ENCODE data around the gene HDAC9. TPM values are rescaled to one million over a fixed set of nuclear protein-coding genes. Genes with fewer than 3 reads are reported as not detected.

Gene HDAC9
- total RNA-seq, 2 experiments from 2014 or later: 1.5 to 3.0 TPM

DNA sequence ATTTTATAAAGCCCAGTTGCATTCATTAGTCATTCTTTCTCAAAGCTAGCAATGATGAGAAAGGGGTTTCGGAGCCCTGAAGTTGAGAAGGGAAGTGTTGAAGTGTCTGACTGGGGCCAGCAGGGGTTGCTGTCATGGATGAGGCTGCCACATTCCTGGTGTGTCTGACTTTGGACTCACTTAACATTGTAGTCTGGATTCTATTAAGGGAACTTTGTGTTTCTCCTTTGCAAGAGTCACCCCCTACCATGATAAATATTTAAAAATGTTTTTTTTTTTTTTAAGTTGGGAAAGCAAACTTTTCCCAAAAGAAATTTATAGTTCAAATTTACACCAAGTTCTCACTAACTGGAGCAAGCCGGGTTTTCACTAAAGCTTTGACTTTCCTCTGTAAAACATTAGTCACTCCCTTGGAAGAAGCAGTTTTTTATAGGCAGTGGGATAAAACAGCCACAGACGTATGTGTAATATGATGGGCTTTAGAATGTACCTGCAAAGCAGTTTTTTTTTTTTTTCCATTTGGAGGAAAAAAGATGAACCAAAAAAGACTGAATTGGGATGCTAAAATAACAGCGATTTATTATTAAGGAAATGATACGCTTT is 378.3 kb downstream of the HDAC9 start:
- DNase-seq (no peak), ATAC-seq (no peak)
- Mint-ChIP-seq H3K27ac (no peak overlapping the region), H3K36me3 (ENCODE audit: low read depth) (no peaks in the 10 kb centered on the region), H3K9me3 (no peaks in the 10 kb centered on the region), H3K4me3 (no peak overlapping the region), H3K4me1 (ENCODE audit: low read depth) (no peaks in the 10 kb centered on the region), H3K27me3 (no peaks in the 10 kb centered on the region)
- TF ChIP-seq, protein P1, sequence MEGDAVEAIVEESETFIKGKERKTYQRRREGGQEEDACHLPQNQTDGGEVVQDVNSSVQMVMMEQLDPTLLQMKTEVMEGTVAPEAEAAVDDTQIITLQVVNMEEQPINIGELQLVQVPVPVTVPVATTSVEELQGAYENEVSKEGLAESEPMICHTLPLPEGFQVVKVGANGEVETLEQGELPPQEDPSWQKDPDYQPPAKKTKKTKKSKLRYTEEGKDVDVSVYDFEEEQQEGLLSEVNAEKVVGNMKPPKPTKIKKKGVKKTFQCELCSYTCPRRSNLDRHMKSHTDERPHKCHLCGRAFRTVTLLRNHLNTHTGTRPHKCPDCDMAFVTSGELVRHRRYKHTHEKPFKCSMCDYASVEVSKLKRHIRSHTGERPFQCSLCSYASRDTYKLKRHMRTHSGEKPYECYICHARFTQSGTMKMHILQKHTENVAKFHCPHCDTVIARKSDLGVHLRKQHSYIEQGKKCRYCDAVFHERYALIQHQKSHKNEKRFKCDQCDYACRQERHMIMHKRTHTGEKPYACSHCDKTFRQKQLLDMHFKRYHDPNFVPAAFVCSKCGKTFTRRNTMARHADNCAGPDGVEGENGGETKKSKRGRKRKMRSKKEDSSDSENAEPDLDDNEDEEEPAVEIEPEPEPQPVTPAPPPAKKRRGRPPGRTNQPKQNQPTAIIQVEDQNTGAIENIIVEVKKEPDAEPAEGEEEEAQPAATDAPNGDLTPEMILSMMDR (IDR thresholded peaks at IDR 0.05): no peak
- POLR2A ChIA-PET: no interaction called here
- intact Hi-C loops (cut with micrococcal nuclease): no loop called here
- CTCF ChIA-PET: no interaction called here

DNA sequence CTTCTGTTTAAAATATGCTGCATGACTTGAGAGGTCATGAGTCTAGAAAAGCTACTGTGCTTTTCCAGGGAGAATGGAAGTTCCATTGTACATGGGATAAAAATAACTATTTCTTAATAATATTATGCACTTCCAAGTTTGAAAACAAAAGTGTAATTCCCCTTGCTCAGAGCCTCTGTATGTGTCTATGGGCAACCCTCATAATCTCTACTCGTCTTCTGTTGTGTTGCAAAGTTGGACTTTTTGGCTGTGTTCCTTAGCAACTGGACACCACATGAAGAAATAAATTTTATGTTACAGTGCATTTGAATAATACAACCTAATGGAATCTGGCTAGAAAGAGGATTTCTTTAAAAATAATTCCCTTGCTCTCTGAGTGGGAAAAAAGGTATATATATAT is 379.3 kb downstream of the HDAC9 start:
- no peak for ATAC-seq
- TF ChIP-seq, protein P1 (IDR thresholded peaks at IDR 0.05): no peak
- CTCF ChIA-PET: no interaction called here
- no peak for DNase-seq
- intact Hi-C loops (cut with micrococcal nuclease): no loop called here
- Mint-ChIP-seq H3K4me3 (no peak overlapping the region), H3K27me3 (no peaks in the 10 kb centered on the region), H3K4me1 (ENCODE audit: low read depth) (no peaks in the 10 kb centered on the region), H3K36me3 (ENCODE audit: low read depth) (no peaks in the 10 kb centered on the region), H3K27ac (no peak overlapping the region), H3K9me3 (peaks cover 7% of the 10 kb centered on the region)
- POLR2A ChIA-PET: no interaction called here

- Mint-ChIP-seq H3K4me3 (no peak overlapping the region), H3K27me3 (no peaks in the 10 kb centered on the region), H3K27ac (no peak overlapping the region), H3K9me3 (peaks cover 10% of the 10 kb centered on the region), H3K36me3 (ENCODE audit: low read depth) (no peaks in the 10 kb centered on the region), H3K4me1 (ENCODE audit: low read depth) (no peaks in the 10 kb centered on the region)
- ChIA-PET POLR2A (interaction anchor here (0.7 kb wide), 1 partner anchor 36 kb away, joined by 3 read pairs; no protein-coding TSS in a partner anchor), CTCF (no interaction called here)
- DNase-seq (no peak), ATAC-seq (no peak)
- intact Hi-C loops (cut with micrococcal nuclease): no loop called here
- TF ChIP-seq, protein P1 (IDR thresholded peaks at IDR 0.05): no peak
Observed at GRCh38 chr7:18877874-18878273, 382.3 kb downstream of the HDAC9 start.

DNA sequence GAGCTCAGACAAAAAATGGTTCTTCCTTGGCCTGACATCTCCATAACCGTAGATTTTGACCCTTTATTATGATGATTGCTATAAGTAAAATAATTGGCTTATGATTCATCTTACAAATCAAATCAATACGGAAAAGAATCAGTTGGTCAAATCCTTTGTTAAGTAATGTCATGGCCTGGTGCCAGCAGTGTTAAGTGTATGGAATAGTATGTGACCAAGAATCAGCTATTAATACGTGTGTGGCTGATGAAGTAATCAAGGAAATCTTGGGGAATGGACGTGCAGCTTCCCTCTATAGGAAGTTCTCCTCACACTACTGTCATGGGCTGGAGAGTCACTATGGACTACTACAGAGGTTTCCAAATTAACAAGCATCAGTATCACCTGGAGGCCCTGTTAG is 391.3 kb downstream of the HDAC9 start:
- ChIA-PET CTCF (no interaction called here), POLR2A (no interaction called here)
- TF ChIP-seq, protein P1 (IDR thresholded peaks at IDR 0.05): no peak
- H3K36me3 Mint-ChIP-seq (ENCODE audit: low read depth): no peaks in the 10 kb centered on the region
- no peak for ATAC-seq
- no peak overlapping the region for H3K27ac Mint-ChIP-seq
- H3K4me1 Mint-ChIP-seq (ENCODE audit: low read depth): no peaks in the 10 kb centered on the region
- H3K9me3 Mint-ChIP-seq: no peaks in the 10 kb centered on the region
- no peak for DNase-seq
- H3K27me3 Mint-ChIP-seq: no peaks in the 10 kb centered on the region
- intact Hi-C loops (cut with micrococcal nuclease): no loop called here
- no peak overlapping the region for H3K4me3 Mint-ChIP-seq

DNA sequence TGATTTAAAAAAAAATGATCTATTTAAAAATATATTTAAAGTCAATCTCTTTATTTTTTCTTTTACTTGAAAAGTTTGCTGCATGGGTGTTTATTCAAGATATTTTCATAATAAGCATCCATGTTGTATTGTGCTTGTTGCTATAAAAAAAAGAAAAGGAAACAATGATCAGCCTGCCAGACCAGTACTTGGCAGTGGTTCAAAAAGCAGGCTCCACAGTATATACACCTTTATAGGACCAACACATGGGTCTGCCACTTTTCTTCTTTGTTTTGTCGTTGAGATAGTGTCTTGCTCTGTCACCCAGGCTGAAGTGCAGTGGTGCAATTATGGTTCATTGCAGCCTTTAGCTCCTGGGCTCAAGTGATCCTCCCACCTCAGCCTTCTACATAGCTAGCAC is 393.9 kb downstream of the HDAC9 start:
- Mint-ChIP-seq H3K9me3 (no peaks in the 10 kb centered on the region), H3K4me3 (no peak overlapping the region), H3K27ac (no peak overlapping the region), H3K36me3 (ENCODE audit: low read depth) (no peaks in the 10 kb centered on the region), H3K27me3 (no peaks in the 10 kb centered on the region), H3K4me1 (ENCODE audit: low read depth) (no peaks in the 10 kb centered on the region)
- intact Hi-C loops (cut with micrococcal nuclease): no loop called here
- TF ChIP-seq, protein P1 (IDR thresholded peaks at IDR 0.05): no peak
- ChIA-PET CTCF (no interaction called here), POLR2A (no interaction called here)
- ATAC-seq: no peak
- no peak for DNase-seq

All from activated CD8-positive, alpha-beta T cell treated with anti-CD3 and anti-CD28 coated beads for 36 hours (primary cell).